CD4-positive, alpha-beta T cell (primary cell): ENCODE data around the gene PLXNC1. TPM values are rescaled to one million over a fixed set of nuclear protein-coding genes. Genes with fewer than 3 reads are reported as not detected.

Source experiments
- ATAC-seq: fragments of 200-7000 bp; cut with Tn5 transposase; one replicate; pipeline ENCODE4 v1.10.0; 2022; ENCODE audit warnings: mild to moderate bottlenecking; ENCODE audit not compliant: poor library complexity
- CTCF ChIA-PET: fragments of 350-600 bp; sonication (Branson Sonifier 250); formaldehyde crosslinking; loops from one replicate; lab custom pipeline; 2021; ENCODE audit warnings: antibody characterized with exemption, inconsistent platforms; lab: Charles Lee
- POLR2A ChIA-PET: fragments of 350-600 bp; sonication (Branson Sonifier 250); formaldehyde crosslinking; loops from one replicate; lab custom pipeline; 2021; ENCODE audit warnings: antibody characterized with exemption, inconsistent platforms; lab: Charles Lee
- DNase-seq, 14 experiments: peaks; one replicate each; pipeline ENCODE4 v3.0.0-alpha.2; 2013 to 2020; ENCODE audit warnings: mixed read lengths in 2 of 14
- H3K27ac ChIP-seq, 2 donors: one replicate each; pipeline versions ENCODE4 v1.5.1 to v1.7.0; 2013; ENCODE audit warnings: low read length in 2 of 2, low read depth in 1 of 2, mild to moderate bottlenecking in 1 of 2
- H3K27me3 ChIP-seq, 2 experiments: 1 replicate in 1 of 2; 2 replicates in 1 of 2; pipeline versions ENCODE4 v1.6.1 to v1.7.0; 2013; ENCODE audit warnings: low read length in 2 of 2, control low read depth in 1 of 2, mild to moderate bottlenecking in 1 of 2, moderate library complexity in 1 of 2; ENCODE audit not compliant: insufficient read depth in 2 of 2, control insufficient read depth in 1 of 2
- H3K36me3 ChIP-seq: one replicate; pipeline ENCODE4 v1.6.1; 2013; ENCODE audit warnings: low read length, control low read depth; ENCODE audit not compliant: insufficient read depth
- H3K4me1 ChIP-seq: one replicate; pipeline ENCODE4 v1.6.1; 2013; ENCODE audit warnings: low read length, control low read depth; ENCODE audit not compliant: insufficient read depth
- H3K4me3 ChIP-seq: one replicate; pipeline ENCODE4 v1.5.1; 2013; ENCODE audit warnings: mild to moderate bottlenecking, low read length, moderate library complexity
- H3K9me3 ChIP-seq, 2 experiments: 1 replicate in 1 of 2; 2 replicates in 1 of 2; pipeline versions ENCODE4 v1.6.1 to v1.7.0; 2013; ENCODE audit warnings: low read length in 2 of 2, mild to moderate bottlenecking in 2 of 2, control low read depth in 1 of 2, moderate library complexity in 1 of 2; ENCODE audit not compliant: control insufficient read depth in 1 of 2, insufficient read depth in 1 of 2
- H3K27ac Mint-ChIP-seq: one replicate; pipeline ENCODE4 v1.8.0; 2020; ENCODE audit warnings: mixed read lengths
- H3K27me3 Mint-ChIP-seq: one replicate; pipeline ENCODE4 v1.8.0; 2021; ENCODE audit warnings: mixed read lengths
- H3K36me3 Mint-ChIP-seq: one replicate; pipeline ENCODE4 v1.8.0; 2021; ENCODE audit warnings: low read depth, mixed read lengths
- H3K4me1 Mint-ChIP-seq: one replicate; pipeline ENCODE4 v1.8.0; 2021; ENCODE audit warnings: low read depth, mixed read lengths
- H3K4me3 Mint-ChIP-seq: one replicate; pipeline ENCODE4 v1.8.0; 2020; ENCODE audit warnings: mild to moderate bottlenecking, mixed read lengths
- H3K9me3 Mint-ChIP-seq: one replicate; pipeline ENCODE4 v1.8.0; 2020; ENCODE audit warnings: mixed read lengths
- CTCF ChIP-seq: fragments of 200-600 bp; IDR thresholded peaks from one replicate; pipeline ENCODE4 v1.8.0; 2022; ENCODE audit warnings: antibody characterized with exemption, mild to moderate bottlenecking
- intact Hi-C, 2 experiments: fragments of 100-400 bp; cut with DNase I in 1 of 2; cut with micrococcal nuclease in 1 of 2; formaldehyde crosslinking; loops; one replicate each; pipeline versions ENCODE4 v1.15.1 to v1.9.0; 2023 to 2025; cut with DNase I, micrococcal nuclease
- total RNA-seq, 174 experiments: library from RNA in 2 of 174; stranded (reverse) in 2 of 174; gene quantifications; one replicate each; pipeline ENCODE4 v1.2.3 and lab custom pipeline; 2021 to 2026

PLXNC1 gene
- total RNA-seq, 2 experiments from 2014 or later: 5.2 to 5.3 TPM

- no peak for ATAC-seq
- Mint-ChIP-seq H3K27ac (peak overlapping the region; percentile 99), H3K9me3 (no peaks in the 10 kb centered on the region), H3K4me1 (peaks cover 53% of the 10 kb centered on the region), H3K27me3 (no peaks in the 10 kb centered on the region), H3K4me3 (peak overlapping the region; percentile 98), H3K36me3 (peaks cover 39% of the 10 kb centered on the region)
- TF ChIP-seq CTCF: no peak
- no peak overlapping the region for H3K4me3 ChIP-seq
- peaks cover 22% of the 10 kb centered on the region for H3K36me3 ChIP-seq
- peak in 1 of 14 experiments; percentile 25 for DNase-seq
- H3K9me3 ChIP-seq: no peaks in the 10 kb centered on the region
- H3K27ac ChIP-seq: peak overlapping the region in 1 of 2 donors; percentile 92
- no peaks in the 10 kb centered on the region for H3K27me3 ChIP-seq
- CTCF ChIA-PET: no interaction called here
- POLR2A ChIA-PET: interaction anchor here (2.5 kb wide), 1 partner anchor 17 kb away, joined by 16 read pairs; no protein-coding TSS in a partner anchor
- peaks cover 35% of the 10 kb centered on the region for H3K4me1 ChIP-seq
- intact Hi-C loops: loop anchor here (2.0 to 10.0 kb wide), 5 partner anchors 57 to 1591 kb away; partner anchors contain the start of genes PLXNC1 (in 2 of the 2), CEP83 (in 1 of the 2) and SNRPF (in 1 of the 2)
Measured at GRCh38 chr12:94263905-94264561, 115.7 kb downstream of the PLXNC1 start.

- Mint-ChIP-seq H3K27ac (peak overlapping the region; percentile 42), H3K36me3 (peaks cover 39% of the 10 kb centered on the region), H3K9me3 (no peaks in the 10 kb centered on the region), H3K4me3 (peak overlapping the region; percentile 43), H3K4me1 (peaks cover 53% of the 10 kb centered on the region), H3K27me3 (no peaks in the 10 kb centered on the region)
- no peak for TF ChIP-seq CTCF
- POLR2A ChIA-PET: no interaction called here
- Histone ChIP-seq H3K27me3 (no peaks in the 10 kb centered on the region), H3K9me3 (no peaks in the 10 kb centered on the region), H3K4me3 (no peak overlapping the region), H3K4me1 (peaks cover 35% of the 10 kb centered on the region), H3K27ac (no peak overlapping the region), H3K36me3 (peaks cover 21% of the 10 kb centered on the region)
- DNase-seq: no peak
- intact Hi-C loops: loop anchor here (5.0 to 10.0 kb wide), 4 partner anchors 118 to 1590 kb away; partner anchors contain the start of genes PLXNC1 (in 2 of the 2), CEP83 (in 1 of the 2) and SNRPF (in 1 of the 2)
- CTCF ChIA-PET: no interaction called here
- no peak for ATAC-seq
Measured at GRCh38 chr12:94264736-94265485, 116.5 kb downstream of the PLXNC1 start.

GRCh38 chr12:94265539-94265938 lies 117.2 kb downstream of the PLXNC1 start:
- H3K27me3 Mint-ChIP-seq: no peaks in the 10 kb centered on the region
- Histone ChIP-seq H3K9me3 (no peaks in the 10 kb centered on the region), H3K4me1 (peaks cover 35% of the 10 kb centered on the region), H3K36me3 (peaks cover 16% of the 10 kb centered on the region), H3K4me3 (no peak overlapping the region), H3K27me3 (no peaks in the 10 kb centered on the region), H3K27ac (no peak overlapping the region)
- peak overlapping the region; percentile 42 for H3K27ac Mint-ChIP-seq
- peaks cover 39% of the 10 kb centered on the region for H3K36me3 Mint-ChIP-seq
- no peak for TF ChIP-seq CTCF
- ATAC-seq (no peak), DNase-seq (no peak)
- H3K4me1 Mint-ChIP-seq: peaks cover 57% of the 10 kb centered on the region
- ChIA-PET CTCF (no interaction called here), POLR2A (interaction anchor here (1.1 kb wide), 1 partner anchor 18 kb away, joined by 3 read pairs; no protein-coding TSS in a partner anchor)
- no peak overlapping the region for H3K4me3 Mint-ChIP-seq
- no peaks in the 10 kb centered on the region for H3K9me3 Mint-ChIP-seq
- intact Hi-C loops: loop anchor here in 1 of 2 experiments (10.0 kb wide), 3 partner anchors 189 to 1589 kb away; partner anchors contain the start of genes CEP83 and SNRPF
